SK-N-SH treated with all-trans-retinoic acid at 6 μM for 48 hours (cell line): ENCODE measurements around the gene RAB3IP.

Source experiments
- ATAC-seq: fragments of 200-7000 bp; cut with Tn5 transposase; 3 replicates; pipeline ENCODE4 v1.9.1; 2020; ENCODE audit warnings: mild to moderate bottlenecking, moderate library complexity
- BACH2 ChIP-seq: fragments of 250-450 bp; sonication (Bioruptor Pico); IDR thresholded peaks from 2 replicates; pipeline ENCODE4 v1.9.0; 2021; ENCODE audit warnings: mild to moderate bottlenecking, borderline replicate concordance
- CSDC2 ChIP-seq: fragments of 250-450 bp; sonication (Bioruptor Pico); IDR thresholded peaks from 2 replicates; pipeline ENCODE4 v1.5.0; 2020; ENCODE audit warnings: mild to moderate bottlenecking, moderate library complexity
- ESRRG ChIP-seq: fragments of 250-450 bp; sonication (Bioruptor Pico); IDR thresholded peaks from 2 replicates; pipeline ENCODE4 v1.6.1; 2021; ENCODE audit warnings: mild to moderate bottlenecking
- GLIS3 ChIP-seq: fragments of 250-450 bp; sonication (Bioruptor Pico); IDR thresholded peaks from 2 replicates; pipeline ENCODE4 v1.5.0; 2020; ENCODE audit warnings: mild to moderate bottlenecking, moderate library complexity
- ISL1 ChIP-seq: fragments of 250-450 bp; sonication (Bioruptor Pico); IDR thresholded peaks from 2 replicates; pipeline ENCODE4 v2.1.2; 2022; ENCODE audit warnings: mild to moderate bottlenecking, moderate library complexity
- OSR1 ChIP-seq: fragments of 250-450 bp; sonication (Bioruptor Pico); IDR thresholded peaks from 2 replicates; pipeline ENCODE4 v1.8.0; 2022; ENCODE audit warnings: moderate library complexity, mild to moderate bottlenecking, inconsistent platforms
- POU6F1 ChIP-seq: fragments of 250-450 bp; sonication (Bioruptor Pico); IDR thresholded peaks from 2 replicates; pipeline ENCODE4 v1.8.0; 2021; ENCODE audit warnings: low read depth, mild to moderate bottlenecking, moderate library complexity, borderline replicate concordance
- PPARA ChIP-seq: fragments of 250-450 bp; sonication (Bioruptor Pico); IDR thresholded peaks from 2 replicates; pipeline ENCODE4 v1.5.0; 2020; ENCODE audit warnings: mild to moderate bottlenecking, borderline replicate concordance
- SNAI2 ChIP-seq: fragments of 250-450 bp; sonication (Bioruptor Pico); IDR thresholded peaks from 2 replicates; pipeline ENCODE4 v1.5.0; 2020; ENCODE audit warnings: mild to moderate bottlenecking, moderate library complexity
- TCF4 ChIP-seq: fragments of 250-450 bp; sonication (Bioruptor Pico); IDR thresholded peaks from 2 replicates; pipeline ENCODE4 v1.8.0; 2021; ENCODE audit warnings: mild to moderate bottlenecking, moderate library complexity, borderline replicate concordance
- TOX ChIP-seq: fragments of 250-450 bp; sonication (Bioruptor Pico); IDR thresholded peaks from 2 replicates; pipeline ENCODE4 v1.8.0; 2021; ENCODE audit warnings: mild to moderate bottlenecking, moderate library complexity, borderline replicate concordance
- TSHZ2 ChIP-seq: fragments of 250-450 bp; sonication (Bioruptor Pico); IDR thresholded peaks from 2 replicates; pipeline ENCODE4 v1.5.0; 2020; ENCODE audit warnings: mild to moderate bottlenecking, moderate library complexity
- ZC3H10 ChIP-seq: fragments of 250-450 bp; sonication (Bioruptor Pico); IDR thresholded peaks from 2 replicates; pipeline ENCODE4 v1.5.1; 2021; ENCODE audit warnings: mild to moderate bottlenecking, moderate library complexity
- ZFP3 ChIP-seq: fragments of 250-450 bp; sonication (Bioruptor Pico); IDR thresholded peaks from 2 replicates; pipeline ENCODE4 v1.5.0; 2020; ENCODE audit warnings: mild to moderate bottlenecking, moderate library complexity
- ZFP30 ChIP-seq: fragments of 450-650 bp; formaldehyde crosslinking; IDR thresholded peaks from 2 replicates; pipeline ENCODE4 v1.5.0; 2022; ENCODE audit warnings: mild to moderate bottlenecking, moderate library complexity
- ZNF565 ChIP-seq: fragments of 450-650 bp; formaldehyde crosslinking; conservative IDR thresholded peaks from 2 replicates; pipeline ENCODE4 v1.5.0; 2020; ENCODE audit warnings: low read depth, mild to moderate bottlenecking, moderate library complexity
- ZNF8 ChIP-seq: fragments of 450-650 bp; formaldehyde crosslinking; IDR thresholded peaks from 2 replicates; pipeline ENCODE4 v1.5.0; 2020; ENCODE audit warnings: mild to moderate bottlenecking, moderate library complexity
- TF ChIP-seq, protein P1 (sequence below): fragments of 250-450 bp; sonication (Bioruptor Pico); IDR thresholded peaks from 2 replicates; pipeline ENCODE4 v1.5.1; 2021; ENCODE audit warnings: mild to moderate bottlenecking, moderate library complexity

The RAB3IP gene

GRCh38 chr12:69866698-69867097 lies 128.0 kb downstream of the RAB3IP start:
- TF ChIP-seq ISL1 (CRISPR knock-in tag) = no peak
- TF ChIP-seq ZFP3 (CRISPR knock-in tag) = no peak
- TF ChIP-seq, protein P1, sequence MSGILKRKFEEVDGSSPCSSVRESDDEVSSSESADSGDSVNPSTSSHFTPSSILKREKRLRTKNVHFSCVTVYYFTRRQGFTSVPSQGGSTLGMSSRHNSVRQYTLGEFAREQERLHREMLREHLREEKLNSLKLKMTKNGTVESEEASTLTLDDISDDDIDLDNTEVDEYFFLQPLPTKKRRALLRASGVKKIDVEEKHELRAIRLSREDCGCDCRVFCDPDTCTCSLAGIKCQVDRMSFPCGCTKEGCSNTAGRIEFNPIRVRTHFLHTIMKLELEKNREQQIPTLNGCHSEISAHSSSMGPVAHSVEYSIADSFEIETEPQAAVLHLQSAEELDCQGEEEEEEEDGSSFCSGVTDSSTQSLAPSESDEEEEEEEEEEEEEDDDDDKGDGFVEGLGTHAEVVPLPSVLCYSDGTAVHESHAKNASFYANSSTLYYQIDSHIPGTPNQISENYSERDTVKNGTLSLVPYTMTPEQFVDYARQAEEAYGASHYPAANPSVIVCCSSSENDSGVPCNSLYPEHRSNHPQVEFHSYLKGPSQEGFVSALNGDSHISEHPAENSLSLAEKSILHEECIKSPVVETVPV (CRISPR knock-in tag) = no peak
- TF ChIP-seq ZC3H10 (CRISPR knock-in tag) = no peak
- no peak for TF ChIP-seq SNAI2 (CRISPR knock-in tag)
- TF ChIP-seq ZNF565 = no peak
- no peak for TF ChIP-seq OSR1
- no peak for TF ChIP-seq TOX
- no peak for TF ChIP-seq POU6F1 (CRISPR knock-in tag)
- no peak for ATAC-seq

- ATAC-seq = no peak
- TF ChIP-seq ISL1 (CRISPR knock-in tag) = no peak
- TF ChIP-seq TSHZ2 (CRISPR knock-in tag) = no peak
- TF ChIP-seq ZNF565 = no peak
- no peak for TF ChIP-seq POU6F1 (CRISPR knock-in tag)
- TF ChIP-seq TOX = no peak
- no peak for TF ChIP-seq ZNF8 (CRISPR knock-in tag)
- no peak for TF ChIP-seq ZFP30 (CRISPR knock-in tag)
- TF ChIP-seq SNAI2 (CRISPR knock-in tag) = no peak
- no peak for TF ChIP-seq GLIS3
- TF ChIP-seq CSDC2 (CRISPR knock-in tag) = no peak
- no peak for TF ChIP-seq ESRRG
- no peak for TF ChIP-seq ZFP3 (CRISPR knock-in tag)
- TF ChIP-seq PPARA (CRISPR knock-in tag) = no peak
- no peak for TF ChIP-seq BACH2 (CRISPR knock-in tag)
- TF ChIP-seq TCF4 = no peak
Measured at GRCh38 chr12:69868695-69869094, 130.0 kb downstream of the RAB3IP start.

DNA sequence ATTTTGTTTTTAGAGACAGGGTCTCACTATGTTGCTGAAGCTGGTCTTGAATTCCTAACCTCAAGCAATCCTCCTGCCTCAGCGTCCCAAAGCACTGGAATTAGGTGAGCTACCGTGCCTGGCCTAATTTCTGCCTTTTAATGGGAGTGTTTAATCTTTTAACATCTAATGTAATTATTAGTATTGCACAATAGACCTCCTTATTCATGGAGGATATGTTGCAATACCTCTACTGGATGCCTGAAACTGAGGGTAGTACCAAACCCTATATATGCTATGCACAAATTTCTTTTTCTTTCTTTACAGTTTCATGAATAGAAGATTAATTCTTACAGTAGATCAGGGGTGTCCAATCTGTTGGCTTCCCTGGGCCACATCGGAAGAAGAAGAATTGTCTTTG lies 134.1 kb downstream of the RAB3IP start:
- TF ChIP-seq TSHZ2 (CRISPR knock-in tag) (no peak), ISL1 (CRISPR knock-in tag) (peak; percentile 24; the same call in 1 of the 2 replicates), POU6F1 (CRISPR knock-in tag) (no peak), OSR1 (no peak), GLIS3 (no peak)
- TF ChIP-seq, protein P1 (CRISPR knock-in tag) = no peak
- no peak for ATAC-seq
